Measurements from ENCODE around the gene SYCP2. TPM values are rescaled to one million over a fixed set of nuclear protein-coding genes. Genes with fewer than 3 reads are reported as not detected.

SYCP2 gene
- total RNA-seq, 1 donor from 2014 or later: 2.5 TPM

GRCh38 chr20:59820204-59821041, 113.0 kb downstream of the SYCP2 start:
- H3K27ac Mint-ChIP-seq (ENCODE audit: unreplicated experiment): no peak overlapping the region
- no peaks in the 10 kb centered on the region for H3K36me3 Mint-ChIP-seq (ENCODE audit: low read depth)
- H3K4me3 Mint-ChIP-seq (ENCODE audit: unreplicated experiment): no peak overlapping the region
- no peak for TF ChIP-seq CTCF (IDR thresholded peaks at IDR 0.05)
- no peak for DNase-seq (ENCODE audit: low spot score)
- peaks cover 27% of the 10 kb centered on the region for H3K27me3 Mint-ChIP-seq (ENCODE audit: low read depth)
- no peaks in the 10 kb centered on the region for H3K4me1 Mint-ChIP-seq (ENCODE audit: low read depth)
- H3K9me3 Mint-ChIP-seq (ENCODE audit: low read depth): no peaks in the 10 kb centered on the region

GRCh38 chr20:59819496-59820203, 113.8 kb downstream of the SYCP2 start:
- Mint-ChIP-seq H3K36me3 (ENCODE audit: low read depth) (no peaks in the 10 kb centered on the region), H3K27ac (ENCODE audit: unreplicated experiment) (no peak overlapping the region), H3K4me1 (ENCODE audit: low read depth) (no peaks in the 10 kb centered on the region), H3K9me3 (ENCODE audit: low read depth) (no peaks in the 10 kb centered on the region), H3K4me3 (ENCODE audit: unreplicated experiment) (no peak overlapping the region), H3K27me3 (ENCODE audit: low read depth) (peaks cover 30% of the 10 kb centered on the region)
- TF ChIP-seq CTCF (IDR thresholded peaks at IDR 0.05): no peak
- DNase-seq (ENCODE audit: low spot score): no peak

GRCh38 chr20:59818911-59819310, 114.5 kb downstream of the SYCP2 start:
- H3K9me3 Mint-ChIP-seq (ENCODE audit: low read depth): no peaks in the 10 kb centered on the region
- no peak for DNase-seq (ENCODE audit: low spot score)
- no peak for TF ChIP-seq CTCF (IDR thresholded peaks at IDR 0.05)
- H3K36me3 Mint-ChIP-seq (ENCODE audit: low read depth): no peaks in the 10 kb centered on the region
- no peaks in the 10 kb centered on the region for H3K4me1 Mint-ChIP-seq (ENCODE audit: low read depth)
- H3K27me3 Mint-ChIP-seq (ENCODE audit: low read depth): peaks cover 35% of the 10 kb centered on the region
- H3K4me3 Mint-ChIP-seq (ENCODE audit: unreplicated experiment): no peak overlapping the region
- H3K27ac Mint-ChIP-seq (ENCODE audit: unreplicated experiment): no peak overlapping the region

- TF ChIP-seq CTCF (IDR thresholded peaks at IDR 0.05): no peak
- Mint-ChIP-seq H3K36me3 (ENCODE audit: low read depth) (no peaks in the 10 kb centered on the region), H3K9me3 (ENCODE audit: low read depth) (no peaks in the 10 kb centered on the region), H3K4me1 (ENCODE audit: low read depth) (no peaks in the 10 kb centered on the region), H3K4me3 (ENCODE audit: unreplicated experiment) (no peak overlapping the region), H3K27ac (ENCODE audit: unreplicated experiment) (no peak overlapping the region), H3K27me3 (ENCODE audit: low read depth) (peaks cover 35% of the 10 kb centered on the region)
- DNase-seq (ENCODE audit: low spot score): no peak
These were observed 115.4 kb downstream of the SYCP2 start for GRCh38 chr20:59817846-59818615.

- Mint-ChIP-seq H3K27ac (ENCODE audit: unreplicated experiment) (no peak overlapping the region), H3K4me3 (ENCODE audit: unreplicated experiment) (no peak overlapping the region), H3K4me1 (ENCODE audit: low read depth) (no peaks in the 10 kb centered on the region), H3K9me3 (ENCODE audit: low read depth) (no peaks in the 10 kb centered on the region), H3K36me3 (ENCODE audit: low read depth) (no peaks in the 10 kb centered on the region), H3K27me3 (ENCODE audit: low read depth) (peaks cover 37% of the 10 kb centered on the region)
- no peak for TF ChIP-seq CTCF (IDR thresholded peaks at IDR 0.05)
- DNase-seq (ENCODE audit: low spot score): no peak
These were observed 116.0 kb downstream of the SYCP2 start for GRCh38 chr20:59817406-59817805.

Data from chondrocyte (in vitro differentiated cells).